Caco-2 (cell line): ENCODE results near the gene KRTAP1-5. TPM values are rescaled to one million over a fixed set of nuclear protein-coding genes. Genes with fewer than 3 reads are reported as not detected.

Source experiments
- BruUV-seq: library from RNA; stranded (reverse); fragments of 400-500 nt; replicated peaks from 2 replicates; lab custom pipeline; 2021; lab: Mats Ljungman, UMichigan
- CTCF ChIA-PET: fragments of 300-600 bp; sonication (Branson Sonifier 250); formaldehyde crosslinking; loops from one replicate; lab custom pipeline; 2022; ENCODE audit warnings: antibody characterized with exemption; lab: Charles Lee
- POLR2A ChIA-PET: fragments of 300-600 bp; sonication (Branson Sonifier 250); formaldehyde crosslinking; loops from one replicate; lab custom pipeline; 2022; ENCODE audit warnings: antibody characterized with exemption; lab: Charles Lee
- DNase-seq, 2 experiments: peaks; one replicate each; pipeline versions ENCODE4 v3.0.0 to v3.0.0-alpha.2; 2020 to 2022
- H3K27me3 ChIP-seq: replicated peaks from 2 replicates; pipeline ENCODE4 v1.6.0; 2011; ENCODE audit warnings: low read length; ENCODE audit not compliant: control insufficient read depth, insufficient read depth
- H3K36me3 ChIP-seq: 2 replicates; pipeline ENCODE4 v1.5.1; 2011; ENCODE audit warnings: low read length; ENCODE audit not compliant: control insufficient read depth, insufficient read depth
- H3K4me1 ChIP-seq: fragments of 250-450 bp; sonication (Bioruptor Pico); 2 replicates; pipeline ENCODE4 v1.5.1; 2020; ENCODE audit warnings: mild to moderate bottlenecking
- H3K4me3 ChIP-seq: 2 replicates; pipeline ENCODE4 v1.5.1; 2011; ENCODE audit warnings: low read depth, mild to moderate bottlenecking, control low read depth, low read length
- H3K9me3 ChIP-seq: fragments of 250-450 bp; sonication (Bioruptor Pico); 2 replicates; pipeline ENCODE4 v1.5.1; 2020; ENCODE audit warnings: mild to moderate bottlenecking, moderate library complexity
- H3K27ac Mint-ChIP-seq: one replicate; pipeline ENCODE4 v1.8.0; 2022; ENCODE audit warnings: mixed read lengths; ENCODE audit not compliant: unreplicated experiment
- H3K27me3 Mint-ChIP-seq: one replicate; pipeline ENCODE4 v1.8.0; 2022; ENCODE audit warnings: mixed read lengths; ENCODE audit not compliant: insufficient read depth, unreplicated experiment
- H3K36me3 Mint-ChIP-seq: one replicate; pipeline ENCODE4 v1.8.0; 2022; ENCODE audit warnings: mild to moderate bottlenecking, mixed read lengths; ENCODE audit not compliant: insufficient read depth, unreplicated experiment
- H3K4me1 Mint-ChIP-seq: one replicate; pipeline ENCODE4 v1.8.0; 2022; ENCODE audit warnings: low read depth, mixed read lengths; ENCODE audit not compliant: unreplicated experiment
- H3K4me3 Mint-ChIP-seq: one replicate; pipeline ENCODE4 v1.8.0; 2022; ENCODE audit warnings: mild to moderate bottlenecking, moderate library complexity, mixed read lengths; ENCODE audit not compliant: unreplicated experiment
- H3K9me3 Mint-ChIP-seq: one replicate; pipeline ENCODE4 v1.8.0; 2022; ENCODE audit warnings: mixed read lengths; ENCODE audit not compliant: unreplicated experiment
- intact Hi-C: fragments of 100-400 bp; cut with micrococcal nuclease; formaldehyde crosslinking; loops from one replicate; pipeline ENCODE4 v1.10.0; 2022; ENCODE audit not compliant: unreplicated experiment
- total RNA-seq: library from RNA; stranded (reverse); gene quantifications from 2 replicates; pipeline ENCODE4 v1.2.3, GENCODE V29; 2022
- TF ChIP-seq, protein P1 (sequence below), 2 experiments: fragments of 200-600 bp in 1 of 2; IDR thresholded peaks; 1 replicate in 1 of 2; 2 replicates in 1 of 2; pipeline versions ENCODE4 v1.5.1 to v1.8.0; 2011 to 2022; ENCODE audit warnings: antibody characterized with exemption in 1 of 2, control low read depth in 1 of 2, inconsistent platforms in 1 of 2, low read depth in 1 of 2, low read length in 1 of 2, mild to moderate bottlenecking in 1 of 2, moderate library complexity in 1 of 2; ENCODE audit not compliant: insufficient read depth in 1 of 2, severe bottlenecking in 1 of 2, unreplicated experiment in 1 of 2

Gene KRTAP1-5
- total RNA-seq, 1 experiment from 2014 or later: not detected

DNA sequence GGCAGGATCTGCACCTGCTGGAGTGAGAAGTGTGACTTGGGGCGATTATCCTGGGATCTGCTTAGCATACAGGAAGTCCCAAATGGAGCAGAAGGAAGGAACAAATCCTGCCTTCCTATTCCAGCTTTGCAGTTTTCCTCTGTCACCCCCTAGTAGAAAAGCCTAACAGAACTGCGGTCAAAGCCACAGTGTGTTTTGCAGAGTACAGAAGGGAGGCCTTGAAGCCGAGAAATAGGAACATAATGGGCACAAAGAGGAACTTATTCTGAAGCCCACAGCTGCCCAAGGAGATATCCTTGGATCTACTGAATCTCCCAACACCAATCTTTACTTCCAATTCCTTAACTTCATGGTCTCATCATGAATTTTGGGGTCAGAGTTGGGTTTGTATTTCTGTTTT, 8.5 kb downstream of the KRTAP1-5 start:
- DNase-seq: no peak
- no peak overlapping the region for H3K27ac Mint-ChIP-seq
- CTCF ChIA-PET: no interaction called here

DNA sequence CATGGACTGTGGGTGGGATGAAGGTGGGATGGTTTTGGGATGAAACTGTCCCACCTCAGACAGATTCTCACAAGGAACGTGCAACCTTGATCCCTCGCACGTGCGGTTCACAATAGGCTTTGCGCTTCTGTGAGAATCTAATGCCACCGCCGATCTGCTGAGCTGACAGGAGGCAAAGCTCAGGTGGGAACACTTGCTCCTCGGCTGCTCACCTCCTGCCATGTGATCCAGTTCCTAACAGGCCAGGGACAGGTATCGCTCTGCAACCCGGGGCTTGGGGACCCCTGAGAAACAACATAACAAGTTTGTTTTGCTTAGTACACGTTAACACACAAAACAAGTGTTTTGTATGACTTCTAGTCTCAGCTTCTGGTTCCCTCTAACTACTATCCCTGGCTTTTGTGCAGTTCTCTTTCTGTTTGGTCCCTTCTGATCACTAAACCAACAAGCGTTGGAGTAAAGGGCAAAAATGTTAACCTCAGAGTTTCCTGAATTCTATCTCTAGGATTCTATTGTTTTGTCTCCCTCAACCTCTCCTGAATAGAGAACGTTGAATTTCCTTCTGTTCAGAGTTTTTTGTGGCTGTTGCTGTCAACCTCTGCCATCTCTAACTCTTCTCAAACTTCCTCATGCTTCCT, 10.3 kb downstream of the KRTAP1-5 start:
- POLR2A ChIA-PET: no interaction called here
- CTCF ChIA-PET: no interaction called here
- Histone ChIP-seq H3K9me3 (peaks cover 2% of the 10 kb centered on the region; the same call in 1 of the 2 replicates), H3K27me3 (no peaks in the 10 kb centered on the region), H3K36me3 (no peaks in the 10 kb centered on the region), H3K4me3 (no peak overlapping the region), H3K4me1 (peaks cover 36% of the 10 kb centered on the region)
- Mint-ChIP-seq H3K36me3 (no peaks in the 10 kb centered on the region), H3K4me1 (peaks cover 23% of the 10 kb centered on the region), H3K27ac (peak overlapping the region; percentile 48), H3K27me3 (no peaks in the 10 kb centered on the region), H3K9me3 (peaks cover 25% of the 10 kb centered on the region), H3K4me3 (no peak overlapping the region)
- intact Hi-C loops: no loop called here
- TF ChIP-seq, protein P1, sequence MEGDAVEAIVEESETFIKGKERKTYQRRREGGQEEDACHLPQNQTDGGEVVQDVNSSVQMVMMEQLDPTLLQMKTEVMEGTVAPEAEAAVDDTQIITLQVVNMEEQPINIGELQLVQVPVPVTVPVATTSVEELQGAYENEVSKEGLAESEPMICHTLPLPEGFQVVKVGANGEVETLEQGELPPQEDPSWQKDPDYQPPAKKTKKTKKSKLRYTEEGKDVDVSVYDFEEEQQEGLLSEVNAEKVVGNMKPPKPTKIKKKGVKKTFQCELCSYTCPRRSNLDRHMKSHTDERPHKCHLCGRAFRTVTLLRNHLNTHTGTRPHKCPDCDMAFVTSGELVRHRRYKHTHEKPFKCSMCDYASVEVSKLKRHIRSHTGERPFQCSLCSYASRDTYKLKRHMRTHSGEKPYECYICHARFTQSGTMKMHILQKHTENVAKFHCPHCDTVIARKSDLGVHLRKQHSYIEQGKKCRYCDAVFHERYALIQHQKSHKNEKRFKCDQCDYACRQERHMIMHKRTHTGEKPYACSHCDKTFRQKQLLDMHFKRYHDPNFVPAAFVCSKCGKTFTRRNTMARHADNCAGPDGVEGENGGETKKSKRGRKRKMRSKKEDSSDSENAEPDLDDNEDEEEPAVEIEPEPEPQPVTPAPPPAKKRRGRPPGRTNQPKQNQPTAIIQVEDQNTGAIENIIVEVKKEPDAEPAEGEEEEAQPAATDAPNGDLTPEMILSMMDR (IDR thresholded peaks at IDR 0.05; ENCODE audit: insufficient read depth in 1 of 2, low read depth in 1 of 2, low read length in 1 of 2, severe bottlenecking in 1 of 2, unreplicated experiment in 1 of 2): no peak
- no peak for DNase-seq
- no TSS peak for BruUV-seq

More for the DNA sequence above, 8.5 kb downstream of the KRTAP1-5 start:
- TF ChIP-seq, protein P1 (IDR thresholded peaks at IDR 0.05; ENCODE audit: insufficient read depth in 1 of 2, low read depth in 1 of 2, low read length in 1 of 2, severe bottlenecking in 1 of 2, unreplicated experiment in 1 of 2): no peak
- POLR2A ChIA-PET: no interaction called here
- Histone ChIP-seq H3K4me3 (no peak overlapping the region), H3K9me3 (no peaks in the 10 kb centered on the region), H3K4me1 (peaks cover 36% of the 10 kb centered on the region), H3K27me3 (no peaks in the 10 kb centered on the region), H3K36me3 (no peaks in the 10 kb centered on the region)
- no peak overlapping the region for H3K4me3 Mint-ChIP-seq
- H3K27me3 Mint-ChIP-seq: no peaks in the 10 kb centered on the region
- intact Hi-C loops: no loop called here
- H3K9me3 Mint-ChIP-seq: peaks cover 23% of the 10 kb centered on the region
- no peaks in the 10 kb centered on the region for H3K36me3 Mint-ChIP-seq
- H3K4me1 Mint-ChIP-seq: peaks cover 14% of the 10 kb centered on the region
- BruUV-seq: no TSS peak

DNA sequence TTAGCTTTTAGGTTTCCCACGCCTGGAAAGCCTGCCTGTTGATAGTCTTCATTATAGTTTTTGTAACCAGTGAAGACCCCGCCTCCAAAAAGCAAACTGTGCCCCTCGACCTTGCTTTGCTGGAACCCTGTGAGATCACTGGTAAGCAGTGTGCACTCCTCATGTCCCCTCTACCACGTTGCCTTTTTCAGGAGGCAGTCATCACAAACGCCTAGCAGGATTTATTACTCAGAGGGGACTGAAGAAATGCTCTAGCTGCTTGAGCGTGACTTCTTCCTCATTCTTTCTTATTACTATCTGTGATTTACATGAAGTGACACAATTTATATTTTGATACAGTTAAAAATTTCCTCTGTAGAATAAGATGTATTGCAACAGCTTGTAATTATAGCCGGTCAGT, 11.6 kb downstream of the KRTAP1-5 start:
- ChIA-PET POLR2A (no interaction called here), CTCF (no interaction called here)
- Mint-ChIP-seq H3K36me3 (no peaks in the 10 kb centered on the region), H3K4me1 (peaks cover 33% of the 10 kb centered on the region), H3K4me3 (no peak overlapping the region), H3K27ac (peak overlapping the region; percentile 31), H3K9me3 (peaks cover 37% of the 10 kb centered on the region), H3K27me3 (no peaks in the 10 kb centered on the region)
- Histone ChIP-seq H3K27me3 (no peaks in the 10 kb centered on the region), H3K9me3 (peaks cover 6% of the 10 kb centered on the region; the same call in 1 of the 2 replicates), H3K36me3 (no peaks in the 10 kb centered on the region), H3K4me3 (no peak overlapping the region), H3K4me1 (peaks cover 46% of the 10 kb centered on the region)
- intact Hi-C loops: no loop called here
- DNase-seq: no peak
- no TSS peak for BruUV-seq
- TF ChIP-seq, protein P1 (IDR thresholded peaks at IDR 0.05; ENCODE audit: insufficient read depth in 1 of 2, low read depth in 1 of 2, low read length in 1 of 2, severe bottlenecking in 1 of 2, unreplicated experiment in 1 of 2): no peak
